Ovary (tissue), 9 donors: ENCODE measurements around the gene WDR18. TPM values are rescaled to one million over a fixed set of nuclear protein-coding genes. Genes with fewer than 3 reads are reported as not detected.
"Not testable (repeated sequence)": the region's sequence is repeated elsewhere in the genome, so short reads cannot be mapped to it uniquely, and the experiment has no call there.

Experiments used
- DNase-seq, 5 donors: peaks; one replicate each; pipeline ENCODE4 v3.0.0-alpha.2; 2019 to 2020
- H3K27ac ChIP-seq, 2 donors: fragments of 200-600 bp; one replicate each; pipeline versions ENCODE4 v1.5.1 to v1.8.0; 2019 to 2022
- H3K27me3 ChIP-seq: fragments of 200-600 bp; one replicate; pipeline ENCODE4 v1.8.0; 2022
- H3K36me3 ChIP-seq: fragments of 200-600 bp; sonication (generic); one replicate; pipeline ENCODE4 v1.5.1; 2019
- H3K4me1 ChIP-seq: one replicate; pipeline ENCODE4 v1.8.1; 2013; ENCODE audit warnings: mild to moderate bottlenecking, moderate library complexity; ENCODE audit not compliant: insufficient read depth
- H3K4me3 ChIP-seq: fragments of 200-600 bp; sonication (generic); one replicate; pipeline ENCODE4 v1.5.1; 2017
- H3K9me3 ChIP-seq, 2 donors: fragments of 200-600 bp in 1 of 2; sonication (generic) in 1 of 2; one replicate each; pipeline versions ENCODE4 v1.5.1 to v1.8.1; 2013 to 2019; ENCODE audit warnings: mild to moderate bottlenecking in 1 of 2, moderate library complexity in 1 of 2
- CTCF ChIP-seq, 3 donors: fragments of 450-650 bp in 2 of 3; fragments of 200-600 bp in 1 of 3; IDR thresholded peaks; one replicate each; pipeline versions ENCODE4 v1.5.1 to v1.8.0; 2016 to 2022; ENCODE audit warnings: antibody characterized with exemption in 3 of 3, mild to moderate bottlenecking in 1 of 3
- EP300 ChIP-seq: sonication (generic); formaldehyde crosslinking; IDR thresholded peaks from one replicate; pipeline ENCODE4 v1.6.1; 2017; ENCODE audit warnings: antibody characterized with exemption
- POLR2A ChIP-seq: fragments of 450-650 bp; IDR thresholded peaks from one replicate; pipeline ENCODE4 v1.6.1; 2017; ENCODE audit warnings: antibody characterized with exemption, mild to moderate bottlenecking, moderate library complexity
- WGBS, 3 donors: extraction: QIAGEN DNeasy Blood & Tissue Kit in 1 of 3; methylation state at CpG; one replicate each; pipeline versions ENCODE4 v1.1.5 to v1.1.7; 2013 to 2017; 5-methylcytosine and 5-hydroxymethylcytosine counted together
- intact Hi-C, 4 donors: fragments of 100-400 bp; cut with DNase I; formaldehyde crosslinking; loops; one replicate each; pipeline versions ENCODE4 v1.11.0 to v1.15.1; 2022 to 2023
- polyA plus RNA-seq, 2 donors: library from polyadenylated mRNA; stranded (reverse); fragments of 200-250 nt in 1 of 2; fragments of 350-450 nt in 1 of 2; fragmentation: Illumina TruSeq in 1 of 2; extraction: RNeasy Lipid Tissue Mini Kit (QIAGEN cat#74804) in 1 of 2; gene quantifications; one replicate each; pipeline ENCODE4 v1.2.3, GENCODE V29; 2013 to 2014
- total RNA-seq, 7 donors: library from RNA; depleted of rRNA in 2 of 7; stranded (reverse); fragments of >200 nt in 2 of 7; fragmentation: NEBNext Ultra II Directional in 3 of 7; extraction: Animal tissue kit (Norgen Biotek cat#: 25700) in 3 of 7; gene quantifications; one replicate each; pipeline versions ENCODE4 v1.1.0 to v1.2.4, GENCODE V29; 2016 to 2023
- donor health status: DM: no; HTN: no; CAD: no; lungs with moderate emphysema.
- donor health status: DM: no; HTN: no; CAD: no.
- donor health status: Bipolar disorder and iron deficiency.
- donor health status: DM: yes; HTN: yes; CAD: no.
- donor health status: DM: no; HTN: no; CAD: no.
- donor health status: DM: yes; HTN: yes; CAD: no.

WDR18 gene
- total and polyA plus RNA-seq, 9 donors, result 3.5 to 45.6 (median 24.5) TPM

- no peak for TF ChIP-seq EP300
- no peak for TF ChIP-seq POLR2A
- TF ChIP-seq CTCF (IDR thresholded peaks at IDR 0.05), result no peak
- Histone ChIP-seq H3K27ac (no peak overlapping the region), H3K4me3 (no peak overlapping the region), H3K9me3 (no peaks in the 10 kb centered on the region), H3K27me3 (no peaks in the 10 kb centered on the region), H3K4me1 (peaks cover 3% of the 10 kb centered on the region), H3K36me3 (no peaks in the 10 kb centered on the region)
- intact Hi-C loops, result loop anchor here in 1 of 4 donors (5.0 kb wide), 1 partner anchor 409 kb away; no protein-coding TSS in a partner anchor
- peak in 1 of 5 donors; percentile 21 for DNase-seq
- WGBS, 3 donors, result 85 to 88% (median 86%) methylated on average over 53 to 55 of the region's 55 CpGs
These were observed 28.1 kb upstream of the WDR18 start for GRCh38 chr19:955803-956765.

DNA sequence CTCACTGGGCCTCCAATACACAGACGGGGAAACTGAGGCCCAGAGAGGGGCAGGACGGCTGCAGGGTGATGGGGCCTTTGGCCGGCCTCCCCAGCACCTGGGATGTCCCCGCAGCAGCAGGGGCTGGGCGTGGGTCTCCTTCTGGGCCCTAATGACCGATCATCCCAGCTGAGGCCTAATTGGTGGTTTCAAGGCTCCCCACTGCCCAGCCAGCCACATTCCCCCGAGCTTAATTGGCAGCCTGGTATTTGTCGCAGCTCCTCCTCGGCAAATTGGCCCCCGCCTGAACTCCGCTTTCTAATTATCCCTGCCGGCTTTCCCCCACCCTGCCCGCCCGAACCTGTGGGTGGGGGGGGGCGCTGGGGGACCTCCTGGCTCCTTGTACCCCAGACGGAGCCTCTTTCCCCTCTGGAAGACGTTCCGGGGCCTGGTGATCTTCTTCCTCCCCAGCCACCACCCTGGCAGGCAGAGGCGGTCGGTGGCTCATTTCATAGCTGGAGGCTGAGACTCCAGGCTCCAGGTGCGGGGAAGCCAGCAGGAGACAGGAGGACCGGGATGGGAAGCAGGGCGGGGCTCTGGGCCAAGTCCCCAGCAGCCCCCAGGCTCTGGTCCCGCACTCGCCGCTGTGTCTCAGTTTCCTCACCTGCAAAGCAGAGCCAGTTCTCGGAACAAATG lies 27.2 kb upstream of the WDR18 start:
- Histone ChIP-seq H3K27me3 (no peaks in the 10 kb centered on the region), H3K4me3 (no peak overlapping the region), H3K36me3 (no peaks in the 10 kb centered on the region), H3K27ac (no peak overlapping the region), H3K9me3 (no peaks in the 10 kb centered on the region), H3K4me1 (peaks cover 3% of the 10 kb centered on the region)
- intact Hi-C loops, result loop anchor here in 1 of 4 donors (5.0 kb wide), 1 partner anchor 410 kb away; no protein-coding TSS in a partner anchor
- peak in 1 of 5 donors; percentile 9 for DNase-seq
- no peak for TF ChIP-seq EP300
- no peak for TF ChIP-seq CTCF (IDR thresholded peaks at IDR 0.05)
- TF ChIP-seq POLR2A, result no peak
- 70 to 73% (median 72%) methylated on average over 27 of the region's 27 CpGs for WGBS, 3 donors

DNA sequence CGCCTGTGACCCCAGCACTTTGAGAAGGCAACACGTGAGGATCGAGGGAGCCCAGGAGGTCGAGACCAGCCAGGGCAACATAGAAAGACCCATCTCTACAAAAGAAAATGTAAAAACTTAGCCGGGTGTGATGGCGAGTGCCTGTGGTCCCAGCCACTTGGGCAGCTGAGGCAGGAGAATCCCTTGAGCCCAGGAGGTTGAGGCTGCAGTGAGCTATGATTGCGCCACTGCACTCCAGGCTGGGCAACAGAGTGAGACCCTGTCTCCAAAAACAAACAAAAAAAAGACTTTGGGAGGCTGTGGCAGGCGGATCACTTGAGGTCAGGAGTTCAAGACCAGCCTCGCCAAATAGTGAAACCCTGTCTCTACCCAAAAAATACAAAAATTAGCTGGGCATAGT lies 26.6 kb upstream of the WDR18 start:
- WGBS, 3 donors, result 91 to 96% (median 96%) methylated on average over 9 of the region's 9 CpGs
- not testable (repeated sequence) for DNase-seq, H3K27me3 ChIP-seq, H3K4me3 ChIP-seq, H3K36me3 ChIP-seq, H3K4me1 ChIP-seq, H3K27ac ChIP-seq, H3K9me3 ChIP-seq
- intact Hi-C loops, result loop anchor here in 1 of 4 donors (5.0 kb wide), 1 partner anchor 410 kb away; no protein-coding TSS in a partner anchor

DNA sequence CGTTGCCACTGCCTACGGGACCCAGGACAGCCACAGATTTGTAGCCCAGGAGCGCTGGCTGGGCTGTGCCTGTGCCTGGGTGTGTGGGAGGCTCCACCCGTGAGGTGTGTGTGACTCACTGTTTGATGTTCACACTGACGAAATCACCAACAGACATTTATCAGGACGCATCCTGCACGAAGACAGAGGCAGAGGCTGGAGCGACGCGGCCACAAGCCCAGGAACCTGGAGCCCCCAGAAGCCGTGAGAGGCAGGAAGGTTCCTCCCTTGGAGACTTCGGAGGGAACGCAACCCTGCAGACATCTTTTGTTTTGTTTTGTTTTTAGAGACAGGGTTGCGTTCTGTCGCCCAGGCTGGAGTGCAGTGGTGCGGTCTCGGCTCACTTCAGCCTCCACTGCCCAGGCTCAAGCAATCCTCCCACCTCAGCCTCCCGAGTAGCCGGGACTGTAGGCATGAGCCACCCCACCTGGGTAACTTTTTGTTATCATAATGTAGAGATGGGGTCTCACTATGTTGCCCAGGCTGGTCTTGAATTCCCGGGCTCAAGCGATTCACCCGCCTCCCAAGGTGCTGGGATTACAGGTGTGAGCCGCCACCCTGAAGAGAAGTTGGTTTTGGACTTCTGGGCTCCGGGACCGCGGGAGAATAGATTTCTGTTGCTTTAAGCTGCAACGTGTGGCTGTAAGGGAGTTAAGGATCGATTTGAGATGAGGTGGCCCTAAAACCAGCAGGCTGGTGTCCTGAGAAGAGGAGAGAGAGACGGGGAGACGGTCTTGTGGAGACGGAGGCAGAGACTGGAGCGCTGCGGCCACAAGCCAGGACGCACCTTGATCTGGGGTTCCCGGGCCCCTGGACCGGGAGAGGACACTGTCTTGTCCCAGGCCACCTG lies 24.9 kb upstream of the WDR18 start:
- no peaks in the 10 kb centered on the region for H3K27me3 ChIP-seq
- H3K36me3 ChIP-seq, result no peaks in the 10 kb centered on the region
- H3K27ac ChIP-seq, result no peak overlapping the region
- peak in 1 of 5 donors; percentile 12 for DNase-seq
- intact Hi-C loops, result loop anchor here in 1 of 4 donors (5.0 kb wide), 1 partner anchor 412 kb away; no protein-coding TSS in a partner anchor
- H3K4me3 ChIP-seq, result no peak overlapping the region
- WGBS, 3 donors, result 85 to 88% (median 86%) methylated on average over 36 of the region's 36 CpGs
- TF ChIP-seq CTCF (IDR thresholded peaks at IDR 0.05), result no peak
- TF ChIP-seq POLR2A, result no peak
- TF ChIP-seq EP300, result no peak
- H3K4me1 ChIP-seq, result no peaks in the 10 kb centered on the region
- H3K9me3 ChIP-seq, result no peaks in the 10 kb centered on the region
